HepG2 (cell line): ENCODE results near the gene ATP13A1. TPM values are rescaled to one million over a fixed set of nuclear protein-coding genes. Genes with fewer than 3 reads are reported as not detected.

Experiments
- ATAC-seq: fragments of 200-7000 bp; cut with Tn5 transposase; 3 replicates; pipeline ENCODE4 v1.9.1; 2020; ENCODE audit warnings: mild to moderate bottlenecking, moderate library complexity
- BruUV-seq: library from RNA; stranded (reverse); fragments of 400-500 nt; replicated peaks from 2 replicates; lab custom pipeline; 2021; lab: Mats Ljungman, UMichigan
- CTCF ChIA-PET: fragments of 300-600 bp; formaldehyde crosslinking; extraction: SDS; loops from one replicate; lab custom pipeline; 2021; ENCODE audit warnings: low total read pairs, inconsistent platforms, low intra/inter-chr PET ratio; lab: Yijun Ruan, JAX
- POLR2A ChIA-PET: fragments of 350-600 bp; sonication (Branson Sonifier 250); formaldehyde crosslinking; loops from one replicate; lab custom pipeline; 2020; ENCODE audit warnings: antibody characterized with exemption, inconsistent platforms; lab: Yijun Ruan, JAX
- DNase-seq: peaks from one replicate; pipeline ENCODE4 v3.0.0-alpha.2; 2015; ENCODE audit warnings: low spot score
- FAIRE-seq: peaks from 3 replicates; lab custom pipeline; 2011; peaks lifted over from hg19 to GRCh38; lab: Jason Lieb, UNC
- H2AFZ ChIP-seq: one replicate; pipeline ENCODE4 v1.6.1; 2011; ENCODE audit warnings: low read length, inconsistent platforms
- H3K27ac ChIP-seq: fragments of 300-600 bp; 3 replicates; pipeline ENCODE4 v1.8.0; 2011; ENCODE audit warnings: mixed run types, mild to moderate bottlenecking, mixed read lengths, low read length, inconsistent platforms; ENCODE audit not compliant: insufficient read depth; ENCODE audit errors: extremely low read length
- H3K27me3 ChIP-seq, 2 experiments: fragments of 200-600 bp in 1 of 2; 2 replicates in 1 of 2; 3 replicates in 1 of 2; pipeline versions ENCODE4 v1.6.0 to v1.8.0; 2011; ENCODE audit warnings: low read length in 2 of 2, mild to moderate bottlenecking in 2 of 2, moderate library complexity in 2 of 2, inconsistent platforms in 1 of 2; ENCODE audit not compliant: insufficient read depth in 2 of 2, control insufficient read depth in 1 of 2
- H3K36me3 ChIP-seq, 2 experiments: fragments of 200-600 bp in 1 of 2; replicated peaks in 1 of 2; 2 replicates in 1 of 2; 3 replicates in 1 of 2; pipeline versions ENCODE4 v1.5.1 to v1.8.0; 2011; ENCODE audit warnings: low read length in 2 of 2, inconsistent platforms in 1 of 2; ENCODE audit not compliant: insufficient read depth in 2 of 2, control insufficient read depth in 1 of 2
- H3K4me1 ChIP-seq: 2 replicates; pipeline ENCODE4 v1.5.1; 2012; ENCODE audit warnings: low read length, inconsistent platforms; ENCODE audit not compliant: insufficient read depth
- H3K4me2 ChIP-seq: 2 replicates; pipeline ENCODE4 v1.6.0; 2011; ENCODE audit warnings: low read depth, low read length, inconsistent platforms
- H3K4me3 ChIP-seq, 3 experiments: fragments of 200-600 bp in 1 of 3; sonication (generic), shearing (Covaris generic) in 1 of 3; replicated peaks in 1 of 3; 2 replicates each; pipeline ENCODE4 v1.5.1; 2011 to 2016; ENCODE audit warnings: low read length in 3 of 3, inconsistent platforms in 2 of 3, low read depth in 2 of 3, mild to moderate bottlenecking in 2 of 3, control low read depth in 1 of 3, mixed read lengths in 1 of 3; ENCODE audit not compliant: insufficient read depth in 1 of 3
- H3K79me2 ChIP-seq: one replicate; pipeline ENCODE4 v1.6.1; 2011; ENCODE audit warnings: low read length, inconsistent platforms; ENCODE audit not compliant: insufficient read depth
- H3K9ac ChIP-seq: 2 replicates; pipeline ENCODE4 v1.6.0; 2011; ENCODE audit warnings: mild to moderate bottlenecking, low read depth, low read length, inconsistent platforms; ENCODE audit not compliant: insufficient read depth
- H3K9me3 ChIP-seq: 2 replicates; pipeline ENCODE4 v1.5.1; 2012; ENCODE audit warnings: mild to moderate bottlenecking, low read length
- H4K20me1 ChIP-seq: 2 replicates; pipeline ENCODE4 v1.6.0; 2011; ENCODE audit warnings: inconsistent platforms, mild to moderate bottlenecking, low read length, moderate library complexity; ENCODE audit not compliant: insufficient read depth
- FUBP1 ChIP-seq: sonication (generic); formaldehyde crosslinking; IDR thresholded peaks from 2 replicates; pipeline ENCODE4 v1.5.1; 2020; ENCODE audit warnings: missing genetic modification reagents, mild to moderate bottlenecking, borderline replicate concordance
- HES4 ChIP-seq: sonication (generic); formaldehyde crosslinking; IDR thresholded peaks from 2 replicates; pipeline ENCODE4 v1.9.0; 2021; ENCODE audit warnings: mild to moderate bottlenecking, missing genetic modification reagents, borderline replicate concordance
- MED1 ChIP-seq: sonication (generic); formaldehyde crosslinking; IDR thresholded peaks from 2 replicates; pipeline ENCODE4 v1.4.0; 2020; ENCODE audit warnings: missing genetic modification reagents
- NCOA1 ChIP-seq: sonication (generic); formaldehyde crosslinking; IDR thresholded peaks from 2 replicates; pipeline ENCODE4 v1.9.0; 2021; ENCODE audit warnings: missing genetic modification reagents
- NFE2 ChIP-seq: sonication (generic); formaldehyde crosslinking; IDR thresholded peaks from 2 replicates; pipeline ENCODE4 v1.4.0; 2020; ENCODE audit warnings: missing genetic modification reagents
- POLR2G ChIP-seq: fragments of 200-400 bp; formaldehyde crosslinking; IDR thresholded peaks from 2 replicates; pipeline ENCODE4 v1.6.1; 2018; ENCODE audit warnings: mild to moderate bottlenecking, low read depth, low read length, moderate library complexity
- SKIL ChIP-seq: sonication (generic); formaldehyde crosslinking; IDR thresholded peaks from 2 replicates; pipeline ENCODE4 v1.8.0; 2022; ENCODE audit warnings: missing genetic modification reagents, mild to moderate bottlenecking, moderate library complexity, borderline replicate concordance
- SP140L ChIP-seq: sonication (generic); formaldehyde crosslinking; IDR thresholded peaks from 2 replicates; pipeline ENCODE4 v1.4.0; 2020; ENCODE audit warnings: missing genetic modification reagents, borderline replicate concordance
- SSRP1 ChIP-seq: IDR thresholded peaks from 2 replicates; pipeline ENCODE4 v1.6.1; 2016; ENCODE audit warnings: control low read depth
- TEAD3 ChIP-seq: optimal IDR thresholded peaks from 2 replicates; pipeline ENCODE3; 2016; ENCODE audit warnings: borderline replicate concordance
- ZNF101 ChIP-seq: sonication (generic); formaldehyde crosslinking; IDR thresholded peaks from 2 replicates; pipeline ENCODE4 v1.4.0; 2020; ENCODE audit warnings: mild to moderate bottlenecking, low read depth, missing genetic modification reagents, borderline replicate concordance
- ZNF441 ChIP-seq: sonication (generic); formaldehyde crosslinking; IDR thresholded peaks from 2 replicates; pipeline ENCODE4 v1.7.0; 2021; ENCODE audit warnings: missing genetic modification reagents, borderline replicate concordance
- ZNF646 ChIP-seq: sonication (generic); formaldehyde crosslinking; IDR thresholded peaks from 2 replicates; pipeline ENCODE4 v1.9.0; 2021; ENCODE audit warnings: mild to moderate bottlenecking, missing genetic modification reagents
- WGBS: methylation state at CpG from one replicate; pipeline ENCODE4 v1.1.6; 2017; ENCODE audit warnings: low lambda C conversion rate; 5-methylcytosine and 5-hydroxymethylcytosine counted together
- in situ Hi-C: cut with HindIII; loops from 2 replicates; pipeline ENCODE4 v1.10.0; 2017; ENCODE audit warnings: low pct_unique_long_range_greater_than_20kb; ENCODE audit not compliant: extremely low pct_ligation_motif_present
- intact Hi-C: fragments of 100-400 bp; cut with micrococcal nuclease; formaldehyde crosslinking; loops from one replicate; pipeline ENCODE4 v1.10.0; 2022; ENCODE audit not compliant: unreplicated experiment
- polyA plus RNA-seq, 8 experiments: library from polyadenylated mRNA; depleted of rRNA in 3 of 8; stranded (reverse) in 7 of 8; unstranded in 1 of 8; fragments of >200 nt; fragmentation: Illumina TruSeq in 4 of 8; extraction: Trizol in 4 of 8; gene quantifications; 2 replicates each; pipeline versions ENCODE4 v1.2.1 to v1.2.3, GENCODE V29; 2011 to 2016; ENCODE audit warnings: low read depth in 4 of 8, missing spikeins in 1 of 8, mixed read lengths in 1 of 8; ENCODE audit not compliant: insufficient read depth in 1 of 8
- total RNA-seq, 5 experiments: library from RNA; depleted of rRNA; stranded (reverse); fragments of >200 nt; fragmentation: Illumina TruSeq; extraction: Trizol; gene quantifications; 2 replicates each; pipeline ENCODE4 v1.2.3, GENCODE V29; 2016; ENCODE audit warnings: low read depth in 1 of 5

The ATP13A1 gene
- total and polyA plus RNA-seq, 2 of the 13 experiments (the other 11 are each of a cell fraction or from before 2014, with no cell fraction given) = 23.2 to 41.7 TPM

- Histone ChIP-seq H3K9ac (no peak overlapping the region), H3K27me3 (no peaks in the 10 kb centered on the region; a peak in 1 of 5 replicates), H3K9me3 (no peaks in the 10 kb centered on the region), H3K79me2 (no peaks in the 10 kb centered on the region), H4K20me1 (no peaks in the 10 kb centered on the region), H3K36me3 (no peaks in the 10 kb centered on the region), H3K4me1 (no peaks in the 10 kb centered on the region), H3K27ac (no peak overlapping the region), H3K4me3 (no peak overlapping the region), H3K4me2 (no peak overlapping the region), H2AFZ (no peak overlapping the region)
- POLR2A ChIA-PET = no interaction called here
- intact Hi-C loops = no loop called here
- no peak for FAIRE-seq
- in situ Hi-C loops = no loop called here
- BruUV-seq = no TSS peak
- 85% methylated on average over 32 of the region's 48 CpGs for whole genome bisulfite sequencing
- ATAC-seq = no peak; the same call in 2 of the 3 replicates
- CTCF ChIA-PET = no interaction called here
- DNase-seq = no peak
- TF ChIP-seq SP140L (no peak), HES4 (CRISPR knock-in tag) (no peak), NCOA1 (CRISPR knock-in tag) (no peak), SKIL (CRISPR knock-in tag) (no peak), FUBP1 (no peak), ZNF101 (no peak), SSRP1 (CRISPR knock-in tag) (no peak), TEAD3 (CRISPR knock-in tag) (no peak), NFE2 (CRISPR knock-in tag) (no peak), POLR2G (no peak), MED1 (CRISPR knock-in tag) (no peak), ZNF646 (CRISPR knock-in tag) (no peak), ZNF441 (CRISPR knock-in tag) (no peak)
Observed at GRCh38 chr19:19626516-19627472, 36.7 kb downstream of the ATP13A1 start.
